Activated CD8-positive, alpha-beta T cell treated with anti-CD3 and anti-CD28 coated beads for 36 hours (primary cell): ENCODE data around the gene LDB2. TPM values are rescaled to one million over a fixed set of nuclear protein-coding genes. Genes with fewer than 3 reads are reported as not detected.

Source experiments
- ATAC-seq: fragments of 200-7000 bp; cut with Tn5 transposase; one replicate; pipeline ENCODE4 v1.10.0; 2021; ENCODE audit warnings: mild to moderate bottlenecking, moderate library complexity
- CTCF ChIA-PET: fragments of 350-600 bp; sonication (Branson Sonifier 250); formaldehyde crosslinking; loops from one replicate; lab custom pipeline; 2021; ENCODE audit warnings: antibody characterized with exemption; lab: Charles Lee
- POLR2A ChIA-PET: fragments of 350-600 bp; sonication (Branson Sonifier 250); formaldehyde crosslinking; loops from one replicate; lab custom pipeline; 2021; ENCODE audit warnings: antibody characterized with exemption; lab: Charles Lee
- DNase-seq: peaks from one replicate; pipeline ENCODE4 v3.0.0-alpha.2; 2020
- H3K27ac Mint-ChIP-seq: one replicate; pipeline ENCODE4 v1.8.0; 2021; ENCODE audit warnings: mild to moderate bottlenecking, mixed read lengths
- H3K27me3 Mint-ChIP-seq: one replicate; pipeline ENCODE4 v1.8.0; 2021; ENCODE audit warnings: mixed read lengths
- H3K36me3 Mint-ChIP-seq: one replicate; pipeline ENCODE4 v1.8.0; 2021; ENCODE audit warnings: low read depth, mixed read lengths
- H3K4me1 Mint-ChIP-seq: one replicate; pipeline ENCODE4 v1.8.0; 2021; ENCODE audit warnings: low read depth, mixed read lengths
- H3K4me3 Mint-ChIP-seq: one replicate; pipeline ENCODE4 v1.8.0; 2021; ENCODE audit warnings: mild to moderate bottlenecking, moderate library complexity, mixed read lengths
- H3K9me3 Mint-ChIP-seq: one replicate; pipeline ENCODE4 v1.8.0; 2021; ENCODE audit warnings: mixed read lengths
- intact Hi-C: fragments of 100-400 bp; cut with micrococcal nuclease; formaldehyde crosslinking; loops from one replicate; pipeline ENCODE4 v1.10.0; 2022
- total RNA-seq, 2 experiments: library from RNA; stranded (reverse); gene quantifications; one replicate each; pipeline ENCODE4 v1.2.3, GENCODE V29; 2021
- TF ChIP-seq, protein P1 (sequence below): fragments of 200-600 bp; IDR thresholded peaks from one replicate; pipeline ENCODE4 v1.8.0; 2022; ENCODE audit warnings: antibody characterized with exemption, mild to moderate bottlenecking

LDB2 gene
- total RNA-seq, 2 experiments from 2014 or later, result not detected

DNA sequence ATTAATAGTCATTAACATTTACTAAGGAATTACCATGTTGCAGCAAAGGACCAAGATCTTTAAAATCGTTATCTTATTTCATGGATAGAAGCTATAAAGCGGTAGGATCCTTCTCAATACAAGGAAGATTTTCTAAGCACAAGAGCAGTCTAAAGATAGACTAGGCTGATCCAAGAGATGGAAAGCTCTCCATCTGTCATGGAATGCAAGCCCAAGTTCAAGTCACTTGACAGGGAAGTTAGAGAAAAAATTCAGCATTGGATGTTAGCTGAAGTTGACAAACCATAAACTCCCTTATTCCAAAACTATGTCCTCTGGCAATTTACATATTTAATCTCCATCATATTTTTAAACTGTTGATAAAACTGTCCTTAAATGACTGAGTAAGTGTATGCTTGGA is 177.7 kb downstream of the LDB2 start:
- no peak for ATAC-seq
- no peaks in the 10 kb centered on the region for H3K4me1 Mint-ChIP-seq
- peaks cover 7% of the 10 kb centered on the region for H3K27me3 Mint-ChIP-seq
- peaks cover 5% of the 10 kb centered on the region for H3K9me3 Mint-ChIP-seq
- H3K27ac Mint-ChIP-seq, result no peak overlapping the region
- no peak overlapping the region for H3K4me3 Mint-ChIP-seq
- H3K36me3 Mint-ChIP-seq, result no peaks in the 10 kb centered on the region
- POLR2A ChIA-PET, result no interaction called here
- TF ChIP-seq, protein P1, sequence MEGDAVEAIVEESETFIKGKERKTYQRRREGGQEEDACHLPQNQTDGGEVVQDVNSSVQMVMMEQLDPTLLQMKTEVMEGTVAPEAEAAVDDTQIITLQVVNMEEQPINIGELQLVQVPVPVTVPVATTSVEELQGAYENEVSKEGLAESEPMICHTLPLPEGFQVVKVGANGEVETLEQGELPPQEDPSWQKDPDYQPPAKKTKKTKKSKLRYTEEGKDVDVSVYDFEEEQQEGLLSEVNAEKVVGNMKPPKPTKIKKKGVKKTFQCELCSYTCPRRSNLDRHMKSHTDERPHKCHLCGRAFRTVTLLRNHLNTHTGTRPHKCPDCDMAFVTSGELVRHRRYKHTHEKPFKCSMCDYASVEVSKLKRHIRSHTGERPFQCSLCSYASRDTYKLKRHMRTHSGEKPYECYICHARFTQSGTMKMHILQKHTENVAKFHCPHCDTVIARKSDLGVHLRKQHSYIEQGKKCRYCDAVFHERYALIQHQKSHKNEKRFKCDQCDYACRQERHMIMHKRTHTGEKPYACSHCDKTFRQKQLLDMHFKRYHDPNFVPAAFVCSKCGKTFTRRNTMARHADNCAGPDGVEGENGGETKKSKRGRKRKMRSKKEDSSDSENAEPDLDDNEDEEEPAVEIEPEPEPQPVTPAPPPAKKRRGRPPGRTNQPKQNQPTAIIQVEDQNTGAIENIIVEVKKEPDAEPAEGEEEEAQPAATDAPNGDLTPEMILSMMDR, result no peak
- no peak for DNase-seq
- intact Hi-C loops, result no loop called here
- CTCF ChIA-PET, result no interaction called here

DNA sequence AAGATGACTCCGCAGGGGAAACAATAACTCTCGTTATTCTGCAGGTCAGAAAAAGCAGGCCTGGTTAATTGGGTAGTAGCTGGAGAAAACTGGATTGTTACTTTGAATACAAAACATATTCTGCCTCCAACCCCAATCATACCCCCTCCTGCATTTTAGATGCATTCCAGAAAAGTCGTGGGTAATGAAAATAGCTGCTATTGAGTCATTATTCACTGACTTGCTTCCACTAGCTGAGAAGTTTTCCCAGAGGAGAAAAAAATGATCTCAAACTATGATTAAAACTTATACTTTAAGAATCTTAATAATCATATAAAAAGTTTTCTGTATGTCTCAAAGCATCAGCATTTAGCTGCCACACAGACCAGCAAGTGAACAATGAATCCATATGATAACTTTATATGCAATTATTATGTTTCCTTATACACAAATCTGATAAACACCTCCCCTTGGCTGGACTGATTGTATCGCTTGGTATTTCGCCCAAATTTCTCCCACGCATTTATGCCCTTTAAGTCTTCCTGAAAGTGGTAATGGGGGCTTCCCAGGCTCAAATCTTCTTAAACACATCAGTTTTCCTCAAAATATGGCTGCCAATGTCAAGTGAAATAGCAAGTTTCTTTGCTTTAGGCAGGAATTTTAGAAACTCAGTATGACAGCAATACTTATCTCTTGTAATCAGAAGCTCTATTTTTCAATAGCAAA is 181.0 kb downstream of the LDB2 start:
- Mint-ChIP-seq H3K36me3 (no peaks in the 10 kb centered on the region), H3K27ac (no peak overlapping the region), H3K4me3 (no peak overlapping the region), H3K27me3 (no peaks in the 10 kb centered on the region), H3K4me1 (no peaks in the 10 kb centered on the region), H3K9me3 (peaks cover 1% of the 10 kb centered on the region)
- intact Hi-C loops, result no loop called here
- CTCF ChIA-PET, result no interaction called here
- TF ChIP-seq, protein P1, result no peak
- no peak for ATAC-seq
- POLR2A ChIA-PET, result no interaction called here
- no peak for DNase-seq

DNA sequence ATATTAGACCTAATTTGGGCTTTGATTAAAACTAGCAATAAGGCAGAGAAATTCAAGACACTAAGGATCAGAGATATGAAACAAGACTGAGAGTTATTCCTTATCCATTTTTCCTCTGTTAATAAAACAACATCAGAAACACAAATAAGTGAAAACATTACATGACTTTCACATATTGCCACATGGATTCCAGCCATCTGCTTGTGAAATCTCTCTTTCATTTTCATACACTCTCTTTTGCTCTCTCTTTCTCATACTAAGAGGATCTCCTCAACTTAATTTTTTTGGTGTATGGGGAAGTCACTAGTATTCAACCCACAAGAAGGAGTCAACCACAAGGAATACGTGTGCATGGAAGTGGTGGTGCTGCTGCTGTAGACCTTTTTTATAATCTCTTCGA is 183.0 kb downstream of the LDB2 start:
- Mint-ChIP-seq H3K9me3 (peaks cover 1% of the 10 kb centered on the region), H3K27me3 (peaks cover 2% of the 10 kb centered on the region), H3K27ac (no peak overlapping the region), H3K4me3 (no peak overlapping the region), H3K36me3 (no peaks in the 10 kb centered on the region), H3K4me1 (no peaks in the 10 kb centered on the region)
- intact Hi-C loops, result no loop called here
- DNase-seq, result no peak
- CTCF ChIA-PET, result no interaction called here
- ATAC-seq, result no peak
- TF ChIP-seq, protein P1, result no peak
- POLR2A ChIA-PET, result no interaction called here

DNA sequence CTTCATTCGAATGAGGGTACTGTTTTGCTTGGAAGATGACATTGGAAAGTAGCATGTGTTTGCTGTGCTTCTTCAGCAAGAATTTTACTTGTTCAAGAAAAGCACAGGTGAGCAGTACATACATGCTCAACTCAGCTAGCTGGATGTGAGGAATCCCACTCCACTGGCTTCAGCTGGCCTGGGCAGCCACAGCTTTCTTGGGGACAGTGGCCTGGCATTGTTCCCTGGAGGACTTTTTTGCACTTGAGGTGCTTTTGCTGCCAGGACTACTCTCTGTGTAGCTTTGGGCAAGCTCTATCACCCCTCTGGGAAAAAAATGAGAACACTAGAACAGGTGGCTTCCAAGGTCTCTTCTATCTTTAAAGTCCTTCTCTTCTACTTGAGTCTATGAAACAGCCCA is 184.3 kb downstream of the LDB2 start:
- Mint-ChIP-seq H3K4me3 (no peak overlapping the region), H3K27ac (no peak overlapping the region), H3K9me3 (peaks cover 1% of the 10 kb centered on the region), H3K27me3 (peaks cover 2% of the 10 kb centered on the region), H3K4me1 (no peaks in the 10 kb centered on the region), H3K36me3 (no peaks in the 10 kb centered on the region)
- DNase-seq (no peak), ATAC-seq (no peak)
- intact Hi-C loops, result no loop called here
- ChIA-PET POLR2A (no interaction called here), CTCF (no interaction called here)
- TF ChIP-seq, protein P1, result no peak

DNA sequence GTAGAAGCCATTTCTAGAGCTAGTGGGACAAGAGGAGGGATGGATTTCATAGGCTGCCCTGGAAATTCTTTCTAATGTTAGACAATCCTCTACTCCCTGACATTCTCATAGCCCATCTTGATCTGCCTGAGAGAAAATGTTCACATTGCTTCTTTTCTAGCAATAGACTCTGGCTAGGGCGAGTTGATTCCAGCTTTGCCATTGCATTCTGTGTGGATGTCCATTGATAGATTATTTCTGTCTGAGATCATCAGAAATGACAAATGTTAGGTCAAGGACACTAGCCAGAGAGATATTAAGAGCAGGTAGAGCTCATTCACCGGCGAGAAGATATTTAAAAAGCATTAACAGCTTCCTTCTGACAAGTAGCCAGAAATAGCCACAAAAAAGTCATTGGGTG is 184.7 kb downstream of the LDB2 start:
- TF ChIP-seq, protein P1, result no peak
- DNase-seq, result no peak
- ChIA-PET POLR2A (no interaction called here), CTCF (no interaction called here)
- intact Hi-C loops, result no loop called here
- Mint-ChIP-seq H3K27me3 (peaks cover 2% of the 10 kb centered on the region), H3K9me3 (peaks cover 1% of the 10 kb centered on the region), H3K4me3 (no peak overlapping the region), H3K4me1 (no peaks in the 10 kb centered on the region), H3K27ac (no peak overlapping the region), H3K36me3 (no peaks in the 10 kb centered on the region)
- no peak for ATAC-seq
